GM12874 (cell line): ENCODE results near the gene PTPRF.

Source experiments
- TF ChIP-seq, protein P1 (sequence below): IDR thresholded peaks from 2 replicates; pipeline ENCODE4 v1.5.1; 2011; ENCODE audit warnings: low read depth, mild to moderate bottlenecking, control low read depth, low read length, moderate library complexity; ENCODE audit not compliant: insufficient read depth

Gene PTPRF

DNA sequence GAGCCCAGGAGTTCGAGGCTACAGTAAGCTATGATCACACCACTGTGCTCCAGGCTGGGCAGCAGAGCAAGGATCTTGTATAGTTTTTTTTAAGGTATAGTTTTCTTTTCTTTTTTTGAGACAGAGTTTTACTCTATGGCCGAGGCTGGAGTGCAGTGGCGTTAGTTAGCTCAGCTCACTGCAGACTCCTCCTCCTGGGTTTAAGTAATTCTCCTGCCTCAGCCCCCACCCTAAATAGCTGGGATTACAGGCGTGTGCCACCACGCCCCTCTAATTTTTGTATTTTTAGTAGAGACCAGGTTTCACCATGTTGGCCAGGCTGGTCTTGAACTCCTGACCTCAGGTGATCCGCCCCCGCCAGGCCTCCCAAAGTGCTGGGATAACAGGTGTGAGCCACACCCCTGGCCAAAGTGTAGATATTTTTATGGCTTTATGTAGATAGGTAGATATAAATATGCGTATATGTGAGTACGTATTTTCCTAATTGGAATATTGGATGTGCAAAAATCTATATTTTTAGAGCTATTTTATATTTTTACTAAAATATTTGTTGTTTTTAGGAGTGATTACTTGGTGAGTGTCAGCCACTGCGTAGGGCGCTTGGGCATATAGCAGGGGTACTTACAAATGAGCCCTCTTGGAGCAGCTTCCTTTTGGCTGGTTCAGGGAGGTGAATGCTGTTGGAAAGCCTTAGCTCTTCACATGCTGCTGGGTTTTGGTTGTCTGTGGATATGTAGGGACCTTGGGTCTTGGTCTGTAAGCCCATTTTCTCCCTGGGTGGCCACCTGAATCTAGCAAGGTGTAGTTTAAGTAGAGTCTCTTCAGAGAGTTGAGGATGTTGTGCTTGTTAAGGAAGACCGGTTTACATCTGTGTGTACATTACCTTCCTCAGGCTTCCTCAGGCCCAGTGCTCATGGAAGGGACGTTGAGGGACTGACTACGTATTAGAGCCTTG lies 128.8 kb downstream of the PTPRF start:
- TF ChIP-seq, protein P1, sequence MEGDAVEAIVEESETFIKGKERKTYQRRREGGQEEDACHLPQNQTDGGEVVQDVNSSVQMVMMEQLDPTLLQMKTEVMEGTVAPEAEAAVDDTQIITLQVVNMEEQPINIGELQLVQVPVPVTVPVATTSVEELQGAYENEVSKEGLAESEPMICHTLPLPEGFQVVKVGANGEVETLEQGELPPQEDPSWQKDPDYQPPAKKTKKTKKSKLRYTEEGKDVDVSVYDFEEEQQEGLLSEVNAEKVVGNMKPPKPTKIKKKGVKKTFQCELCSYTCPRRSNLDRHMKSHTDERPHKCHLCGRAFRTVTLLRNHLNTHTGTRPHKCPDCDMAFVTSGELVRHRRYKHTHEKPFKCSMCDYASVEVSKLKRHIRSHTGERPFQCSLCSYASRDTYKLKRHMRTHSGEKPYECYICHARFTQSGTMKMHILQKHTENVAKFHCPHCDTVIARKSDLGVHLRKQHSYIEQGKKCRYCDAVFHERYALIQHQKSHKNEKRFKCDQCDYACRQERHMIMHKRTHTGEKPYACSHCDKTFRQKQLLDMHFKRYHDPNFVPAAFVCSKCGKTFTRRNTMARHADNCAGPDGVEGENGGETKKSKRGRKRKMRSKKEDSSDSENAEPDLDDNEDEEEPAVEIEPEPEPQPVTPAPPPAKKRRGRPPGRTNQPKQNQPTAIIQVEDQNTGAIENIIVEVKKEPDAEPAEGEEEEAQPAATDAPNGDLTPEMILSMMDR: no peak

DNA sequence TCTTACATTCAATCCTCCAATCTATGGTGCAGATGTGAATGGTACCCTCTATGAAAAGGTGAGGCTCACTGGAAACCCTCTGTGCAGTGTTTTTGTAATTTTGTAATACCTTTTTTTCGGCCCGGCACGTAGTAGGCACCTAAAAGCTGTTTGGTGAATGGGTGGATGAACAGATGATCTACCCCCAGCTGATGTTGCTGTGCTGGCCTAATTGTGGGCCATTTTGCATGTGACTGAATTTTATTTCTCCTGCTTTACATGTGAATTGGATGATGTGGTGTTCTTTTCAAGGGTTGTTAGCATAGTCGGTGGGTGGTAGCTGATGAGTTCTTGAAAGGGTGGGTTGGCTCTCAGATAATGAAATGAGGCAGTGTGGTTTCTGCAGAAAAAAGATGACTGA lies 129.7 kb downstream of the PTPRF start:
- TF ChIP-seq, protein P1: no peak

DNA sequence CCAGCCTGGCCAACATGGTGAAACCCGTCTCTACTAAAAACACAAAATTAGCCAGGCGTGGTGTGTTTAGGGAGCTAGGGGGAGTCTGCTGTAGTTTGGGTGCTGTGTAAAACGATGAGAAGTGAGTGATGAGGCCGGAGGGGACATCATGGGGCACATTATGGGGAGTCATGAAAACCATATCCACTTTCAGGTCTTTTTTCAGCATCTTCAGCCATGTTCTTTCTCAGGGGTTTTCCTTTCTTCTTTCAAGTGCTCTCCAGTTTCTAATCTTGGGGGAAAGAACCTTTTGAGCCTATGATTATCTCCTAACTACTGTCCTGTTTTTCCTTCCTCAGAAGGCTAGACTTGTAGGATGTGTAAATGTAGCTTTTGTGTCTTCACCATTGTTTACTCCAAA lies 133.7 kb downstream of the PTPRF start:
- TF ChIP-seq, protein P1: no peak

DNA sequence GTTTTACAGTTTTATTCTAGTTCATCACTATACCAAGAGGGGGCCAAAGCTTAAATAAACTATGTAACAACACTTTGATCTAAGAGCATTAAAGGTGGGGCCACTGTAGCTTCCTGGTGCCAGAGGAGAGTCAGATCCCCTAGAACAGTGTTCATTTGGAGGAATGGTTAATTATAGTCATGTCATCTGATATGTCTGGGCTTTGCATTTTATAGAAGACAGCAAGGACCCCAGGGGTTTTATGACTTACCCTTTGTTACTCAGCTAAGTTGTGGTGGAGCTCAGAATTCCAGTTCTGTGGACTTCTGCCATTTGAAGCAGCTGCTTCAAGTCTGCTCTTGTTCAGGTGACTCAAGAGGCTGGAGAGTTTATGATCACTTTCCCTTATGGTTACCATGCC lies 135.9 kb downstream of the PTPRF start:
- TF ChIP-seq, protein P1: no peak

DNA sequence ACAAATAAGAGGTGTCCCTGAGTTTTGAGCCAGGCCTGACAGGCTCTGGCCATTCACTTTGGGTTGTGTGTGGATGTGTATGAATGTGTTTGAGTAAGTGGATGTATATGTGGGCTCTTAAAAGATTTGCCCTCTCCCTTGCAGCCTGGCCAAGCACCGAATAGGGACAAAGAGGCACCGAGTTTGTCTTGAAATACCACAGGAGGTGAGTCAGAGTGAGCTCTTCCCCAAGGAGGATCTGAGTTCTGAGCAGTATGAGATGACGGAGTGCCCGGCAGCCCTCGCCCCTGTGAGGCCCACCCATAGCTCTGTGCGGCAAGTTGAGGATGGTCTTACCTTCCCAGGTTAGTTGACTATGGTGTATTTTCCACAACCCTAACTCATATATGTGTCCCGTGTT lies 138.3 kb downstream of the PTPRF start:
- TF ChIP-seq, protein P1: no peak

DNA sequence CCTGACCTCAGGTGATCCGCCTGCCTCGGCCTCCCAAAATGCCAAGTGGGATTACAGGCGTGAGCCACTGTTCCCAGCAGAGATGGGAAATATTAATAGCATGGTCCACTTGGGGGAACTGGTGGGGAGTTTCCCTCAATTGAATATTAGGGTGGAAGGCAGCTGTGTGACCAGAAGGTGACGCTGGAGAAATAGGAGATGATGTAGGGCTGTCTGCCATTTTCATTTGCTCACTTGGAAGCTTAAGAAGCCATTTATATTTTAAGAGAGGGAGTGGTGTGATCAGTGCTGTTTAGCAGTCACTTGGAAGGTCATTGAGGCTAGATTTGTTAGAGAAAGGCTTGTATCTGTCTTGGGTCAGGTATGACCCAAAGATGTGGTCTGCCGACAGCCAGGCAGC lies 139.2 kb downstream of the PTPRF start:
- TF ChIP-seq, protein P1: no peak

DNA sequence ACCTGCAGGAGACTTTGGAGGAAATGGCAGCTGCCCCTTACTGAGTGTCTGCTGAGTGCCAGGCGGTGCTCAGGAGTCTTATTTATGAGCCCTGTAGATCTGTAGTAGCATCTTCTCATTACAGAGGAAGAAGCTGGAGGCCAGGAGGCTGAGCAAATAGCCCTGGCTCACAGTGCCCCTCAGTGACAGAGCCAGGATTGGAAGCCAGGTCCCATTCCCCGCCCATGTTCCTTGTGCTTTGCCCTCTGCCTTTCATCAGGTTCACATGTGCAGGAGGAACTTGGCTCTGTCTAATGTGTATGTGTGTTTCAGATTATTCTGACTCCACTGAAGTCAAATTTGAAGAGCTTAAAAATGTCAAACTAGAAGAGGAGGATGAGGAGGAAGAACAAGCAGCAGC lies 140.5 kb downstream of the PTPRF start:
- TF ChIP-seq, protein P1: no peak
